Stimulated activated naive B cell treated with anti-CD40 and anti-IgM and Interleukin-4, amounts not matched to agents 10 μg/mL and 1 μg/mL and 100 μg/mL, for 72 hours (primary cell): Measurements from ENCODE around the gene TBL1X.

Experiments used
- ATAC-seq, 2 donors: fragments of 150-1000 bp; cut with Tn5 transposase; replicated peaks; 2 replicates each; pipeline ENCODE4 v1.10.0; 2021; ENCODE audit warnings: moderate library complexity in 1 of 2
- DNase-seq: peaks from one replicate; pipeline ENCODE4 v3.0.0; 2021
- H3K27ac Mint-ChIP-seq: one replicate; pipeline ENCODE4 v1.8.0; 2022; ENCODE audit warnings: mild to moderate bottlenecking, mixed read lengths
- H3K27me3 Mint-ChIP-seq, 2 donors: one replicate each; pipeline ENCODE4 v1.8.0; 2022; ENCODE audit warnings: mixed read lengths in 2 of 2
- H3K36me3 Mint-ChIP-seq, 2 donors: one replicate each; pipeline ENCODE4 v1.8.0; 2022; ENCODE audit warnings: mixed read lengths in 2 of 2, mild to moderate bottlenecking in 1 of 2
- H3K4me1 Mint-ChIP-seq, 2 donors: one replicate each; pipeline ENCODE4 v1.8.0; 2022; ENCODE audit warnings: mixed read lengths in 2 of 2, mild to moderate bottlenecking in 1 of 2
- H3K4me3 Mint-ChIP-seq, 2 donors: one replicate each; pipeline ENCODE4 v1.8.0; 2022; ENCODE audit warnings: mild to moderate bottlenecking in 2 of 2, mixed read lengths in 2 of 2, moderate library complexity in 1 of 2
- H3K9me3 Mint-ChIP-seq, 2 donors: one replicate each; pipeline ENCODE4 v1.8.0; 2022; ENCODE audit warnings: mixed read lengths in 2 of 2, mild to moderate bottlenecking in 1 of 2

Gene TBL1X

DNA sequence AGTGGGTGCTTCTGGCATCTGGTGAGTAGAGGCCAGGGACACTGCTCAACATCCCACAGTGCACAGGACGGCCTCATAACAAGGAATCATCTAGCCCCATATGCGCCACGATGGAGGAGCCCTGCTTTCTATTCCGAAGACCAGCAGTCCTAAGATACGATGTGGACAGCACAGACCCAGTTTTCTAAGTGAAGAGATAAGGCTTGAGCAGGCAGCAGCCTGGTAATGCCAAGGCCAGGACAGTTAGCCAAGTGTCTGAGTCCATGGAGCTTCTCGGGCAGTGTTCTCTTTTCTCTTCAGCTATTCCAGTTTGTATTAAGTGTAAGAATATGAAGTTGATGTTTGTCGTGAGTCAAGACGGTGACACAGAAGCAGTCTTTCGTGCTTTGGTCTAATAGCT, 112.7 kb downstream of the TBL1X start:
- H3K36me3 Mint-ChIP-seq = peaks cover 9 to 14% of the 10 kb centered on the region in 2 donors
- no peaks in the 10 kb centered on the region for H3K9me3 Mint-ChIP-seq
- DNase-seq (no peak), ATAC-seq (no peak)
- no peak overlapping the region for H3K4me3 Mint-ChIP-seq
- H3K27me3 Mint-ChIP-seq = no peaks in the 10 kb centered on the region
- peaks cover 20 to 22% of the 10 kb centered on the region in 2 donors for H3K4me1 Mint-ChIP-seq
- no peak overlapping the region for H3K27ac Mint-ChIP-seq

DNA sequence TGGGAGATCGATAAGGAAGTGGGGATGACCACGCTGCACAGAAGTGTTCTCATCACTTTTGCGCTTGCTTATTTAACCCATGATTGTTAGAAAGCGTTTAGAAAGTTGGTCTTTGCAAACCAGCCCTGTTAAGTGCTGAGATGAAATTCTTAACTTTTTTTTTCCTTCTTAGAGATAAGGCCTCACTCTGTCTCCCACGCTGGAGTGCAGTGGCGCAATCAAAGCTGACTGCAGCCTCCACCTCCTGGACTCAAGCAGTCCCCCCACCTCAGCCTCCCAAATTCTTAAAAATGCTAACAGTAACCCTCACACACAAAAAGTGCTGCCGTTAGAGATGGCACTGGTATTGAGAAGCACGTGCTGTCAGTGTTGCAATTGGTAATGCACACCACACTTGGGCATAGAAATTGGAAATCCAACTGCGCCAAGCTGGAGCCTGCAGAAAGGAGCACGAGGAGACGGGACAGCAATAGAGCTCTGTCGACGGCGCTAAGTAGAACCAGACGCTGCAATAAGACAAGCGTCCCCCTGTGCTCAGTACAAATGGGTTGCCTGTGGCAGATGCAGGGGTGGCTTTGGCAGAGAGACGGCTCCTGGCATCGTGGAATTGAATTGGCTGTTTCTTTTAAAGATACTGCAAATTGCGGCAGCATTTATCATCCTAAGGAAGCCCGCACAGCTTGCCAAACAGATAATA, 113.4 kb downstream of the TBL1X start:
- no peak for DNase-seq
- H3K9me3 Mint-ChIP-seq = no peaks in the 10 kb centered on the region
- H3K27ac Mint-ChIP-seq = peak overlapping the region; percentile 31
- peaks cover 9 to 14% of the 10 kb centered on the region in 2 donors for H3K36me3 Mint-ChIP-seq
- H3K4me3 Mint-ChIP-seq = no peak overlapping the region
- no peaks in the 10 kb centered on the region for H3K27me3 Mint-ChIP-seq
- peaks cover 18 to 19% of the 10 kb centered on the region in 2 donors for H3K4me1 Mint-ChIP-seq
- no peak for ATAC-seq

DNA sequence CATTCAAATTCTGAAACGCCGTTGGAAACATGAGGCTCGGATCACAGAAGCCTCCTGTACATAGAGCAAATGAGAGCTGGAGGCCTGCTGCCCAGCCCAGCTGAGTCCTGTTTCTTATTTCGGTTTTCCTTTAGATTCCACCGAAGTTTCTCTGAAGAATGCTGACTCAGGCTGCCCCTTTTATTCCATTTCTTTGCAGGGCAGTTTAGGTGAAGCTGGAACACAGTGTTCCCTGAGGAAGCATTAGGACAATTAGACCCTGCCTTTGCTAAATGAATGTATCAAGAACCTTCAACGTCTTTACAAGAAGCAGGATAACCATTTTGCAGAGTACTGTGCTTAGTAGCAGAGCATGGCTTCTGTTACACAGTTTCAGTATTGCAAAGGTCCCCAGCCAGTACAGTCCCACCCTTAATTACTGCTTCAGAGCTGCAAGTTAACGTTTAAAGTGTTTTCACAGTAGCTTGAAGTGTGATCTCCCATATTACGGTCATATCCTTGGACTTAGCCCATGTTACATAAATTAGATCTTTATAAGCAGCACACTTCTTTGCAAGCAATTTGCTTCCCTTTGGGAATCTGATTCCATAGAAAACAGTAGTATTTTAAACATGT, 117.0 kb downstream of the TBL1X start:
- H3K4me1 Mint-ChIP-seq = peaks cover 15 to 33% of the 10 kb centered on the region in 2 donors
- DNase-seq = no peak
- no peak for ATAC-seq
- no peaks in the 10 kb centered on the region for H3K27me3 Mint-ChIP-seq
- peaks cover 0 to 3% of the 10 kb centered on the region in 2 donors for H3K36me3 Mint-ChIP-seq
- H3K4me3 Mint-ChIP-seq = no peak overlapping the region
- H3K9me3 Mint-ChIP-seq = no peaks in the 10 kb centered on the region
- H3K27ac Mint-ChIP-seq = no peak overlapping the region

DNA sequence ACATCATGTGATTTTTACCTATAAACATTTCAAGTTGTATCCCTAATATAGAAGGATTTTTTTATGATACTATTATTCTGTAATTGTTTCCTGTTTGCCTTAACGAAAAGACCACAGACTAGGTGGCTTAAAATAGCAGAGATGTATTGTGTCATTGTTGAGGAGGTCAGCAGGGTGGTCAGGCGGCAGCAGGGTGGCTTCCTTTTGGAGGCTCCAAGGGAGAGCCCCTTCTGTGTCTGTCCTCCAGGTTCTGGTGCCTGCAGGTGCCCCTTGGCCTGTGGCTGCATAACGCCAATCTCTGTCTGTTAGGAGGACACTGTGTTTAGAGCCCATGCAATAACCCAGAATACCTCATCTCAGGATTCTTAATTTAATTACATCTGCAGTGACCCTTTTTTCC, 118.1 kb downstream of the TBL1X start:
- no peak for ATAC-seq
- H3K36me3 Mint-ChIP-seq = peaks cover 0 to 3% of the 10 kb centered on the region in 2 donors
- peaks cover 13 to 40% of the 10 kb centered on the region in 2 donors for H3K4me1 Mint-ChIP-seq
- no peak overlapping the region for H3K4me3 Mint-ChIP-seq
- H3K27ac Mint-ChIP-seq = no peak overlapping the region
- no peaks in the 10 kb centered on the region for H3K27me3 Mint-ChIP-seq
- DNase-seq = no peak
- H3K9me3 Mint-ChIP-seq = no peaks in the 10 kb centered on the region

DNA sequence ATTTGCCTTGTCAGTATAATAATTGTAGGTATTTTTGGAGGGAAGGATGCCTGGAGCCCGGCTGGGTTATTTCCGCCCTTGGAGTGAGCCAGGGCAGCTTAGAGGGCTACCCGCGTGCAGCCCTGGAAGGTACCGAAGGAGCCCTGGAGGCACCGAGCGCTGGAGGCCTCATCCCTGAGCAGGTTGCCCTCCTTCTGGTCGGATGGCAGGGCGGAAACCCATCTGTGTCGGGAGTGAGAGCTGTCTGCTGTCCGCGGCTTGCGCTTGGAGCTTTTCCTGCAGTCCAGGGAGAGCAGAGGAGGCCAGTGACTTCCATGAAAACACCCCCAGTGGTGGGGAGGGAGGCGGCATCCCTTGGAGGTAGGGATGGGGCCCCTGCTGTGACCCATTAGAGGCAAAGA, 122.1 kb downstream of the TBL1X start:
- peaks cover 2 to 6% of the 10 kb centered on the region in 2 donors for H3K9me3 Mint-ChIP-seq
- no peak overlapping the region for H3K27ac Mint-ChIP-seq

DNA sequence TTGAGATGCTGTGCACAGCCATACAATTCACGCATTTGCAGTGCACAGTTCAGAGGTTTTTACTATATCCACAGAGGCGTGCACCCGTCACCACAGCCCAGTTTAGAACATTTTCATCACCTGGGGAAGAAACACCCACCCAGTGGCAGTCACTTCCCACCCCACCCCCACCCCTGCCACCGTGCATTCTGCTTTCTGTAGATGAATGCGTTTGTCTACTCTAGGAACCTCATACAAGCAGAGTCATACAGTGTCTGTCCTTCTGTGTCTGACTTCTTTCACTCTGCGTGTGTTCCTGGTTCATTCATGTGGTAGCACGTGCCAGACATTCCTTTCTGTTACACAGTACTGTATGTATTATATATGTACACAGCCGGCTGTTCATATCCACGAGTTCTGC, 122.8 kb downstream of the TBL1X start:
- Mint-ChIP-seq H3K36me3 (peaks cover 16 to 19% of the 10 kb centered on the region in 2 donors), H3K27me3 (no peaks in the 10 kb centered on the region), H3K27ac (no peak overlapping the region), H3K9me3 (peaks cover 6 to 11% of the 10 kb centered on the region in 2 donors), H3K4me3 (no peak overlapping the region), H3K4me1 (peaks cover 3 to 37% of the 10 kb centered on the region in 2 donors)
- peak; percentile 57 to 73 for ATAC-seq
- no peak for DNase-seq

More for the DNA sequence above, 122.1 kb downstream of the TBL1X start:
- Mint-ChIP-seq H3K27me3 (no peaks in the 10 kb centered on the region), H3K4me1 (peaks cover 4 to 31% of the 10 kb centered on the region in 2 donors), H3K36me3 (peaks cover 11 to 13% of the 10 kb centered on the region in 2 donors), H3K4me3 (no peak overlapping the region)
- ATAC-seq (no peak), DNase-seq (no peak)

DNA sequence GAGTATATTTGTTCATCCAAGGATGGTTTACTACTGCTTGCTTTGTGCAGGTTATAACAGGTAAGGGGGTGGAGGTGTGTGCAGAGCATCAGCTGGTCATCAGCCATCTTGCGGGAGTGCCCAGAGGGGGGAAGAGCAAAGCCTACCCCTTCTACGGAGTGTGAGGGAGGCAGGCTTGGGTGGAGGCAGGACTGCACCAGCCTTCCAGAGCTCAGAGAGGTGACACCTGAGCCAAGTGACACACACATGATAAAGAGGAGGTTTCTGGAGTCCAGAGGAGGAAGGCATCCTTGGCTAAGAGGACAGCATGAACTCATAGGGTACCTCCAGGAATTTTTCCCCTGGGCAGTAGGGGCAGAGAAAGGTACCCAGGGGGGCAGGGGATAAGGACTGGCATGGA, 126.6 kb downstream of the TBL1X start:
- Mint-ChIP-seq H3K4me3 (no peak overlapping the region), H3K27ac (peak overlapping the region; percentile 21), H3K36me3 (peaks cover 17 to 21% of the 10 kb centered on the region in 2 donors), H3K27me3 (no peaks in the 10 kb centered on the region), H3K9me3 (peaks cover 8 to 15% of the 10 kb centered on the region in 2 donors), H3K4me1 (peaks cover 9 to 29% of the 10 kb centered on the region in 2 donors)
- DNase-seq (no peak), ATAC-seq (no peak)

DNA sequence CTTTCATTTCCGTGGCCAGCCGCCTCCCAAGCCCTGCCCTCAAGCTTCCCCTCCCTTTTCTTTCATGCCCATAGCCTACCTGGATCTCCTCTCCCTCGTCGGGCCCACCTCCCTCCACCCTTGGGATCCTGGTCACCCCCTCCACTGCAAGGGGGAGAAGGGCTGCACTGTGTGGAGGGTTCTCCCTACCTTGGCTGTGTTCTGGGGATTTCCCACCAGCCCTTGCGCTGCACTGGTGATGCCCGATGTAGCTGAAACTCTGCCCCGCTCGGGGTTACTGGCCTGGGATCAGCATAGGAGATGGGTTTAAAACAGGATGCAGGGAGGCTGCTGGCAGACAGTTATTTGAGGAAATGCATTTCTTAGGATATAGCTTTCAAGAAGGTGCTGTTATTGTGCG, 128.9 kb downstream of the TBL1X start:
- no peaks in the 10 kb centered on the region for H3K27me3 Mint-ChIP-seq
- DNase-seq = no peak
- no peak overlapping the region for H3K27ac Mint-ChIP-seq
- H3K36me3 Mint-ChIP-seq = peaks cover 17 to 21% of the 10 kb centered on the region in 2 donors
- H3K4me3 Mint-ChIP-seq = peak overlapping the region in 1 of 2 donors; percentile 15
- H3K4me1 Mint-ChIP-seq = peaks cover 12 to 23% of the 10 kb centered on the region in 2 donors
- ATAC-seq = peak in 1 of 2 donors; percentile 36
- H3K9me3 Mint-ChIP-seq = peaks cover 8 to 15% of the 10 kb centered on the region in 2 donors

DNA sequence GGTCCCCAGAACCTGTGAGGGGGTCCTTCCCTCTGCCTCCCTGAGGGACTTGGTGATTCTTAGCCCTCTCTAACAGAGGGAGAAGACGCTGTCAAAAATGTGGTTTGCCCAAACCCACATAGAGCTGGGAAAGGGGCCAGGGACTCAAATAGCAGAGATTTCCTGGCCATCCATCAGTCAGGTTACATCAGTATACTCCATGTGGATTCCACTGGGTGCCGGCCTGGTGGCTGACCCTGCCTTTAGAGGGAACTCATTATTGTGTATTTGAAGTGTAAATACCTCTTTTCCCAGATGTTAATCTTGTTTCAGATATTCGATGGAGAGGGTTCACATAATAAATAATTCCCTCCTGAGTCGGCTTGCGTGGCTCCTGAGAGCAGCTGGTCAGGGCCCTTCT, 130.3 kb downstream of the TBL1X start:
- DNase-seq (no peak), ATAC-seq (no peak)
- Mint-ChIP-seq H3K4me1 (peaks cover 12 to 23% of the 10 kb centered on the region in 2 donors), H3K27ac (no peak overlapping the region), H3K9me3 (peaks cover 8 to 15% of the 10 kb centered on the region in 2 donors), H3K4me3 (no peak overlapping the region), H3K27me3 (no peaks in the 10 kb centered on the region), H3K36me3 (peaks cover 15 to 21% of the 10 kb centered on the region in 2 donors)

DNA sequence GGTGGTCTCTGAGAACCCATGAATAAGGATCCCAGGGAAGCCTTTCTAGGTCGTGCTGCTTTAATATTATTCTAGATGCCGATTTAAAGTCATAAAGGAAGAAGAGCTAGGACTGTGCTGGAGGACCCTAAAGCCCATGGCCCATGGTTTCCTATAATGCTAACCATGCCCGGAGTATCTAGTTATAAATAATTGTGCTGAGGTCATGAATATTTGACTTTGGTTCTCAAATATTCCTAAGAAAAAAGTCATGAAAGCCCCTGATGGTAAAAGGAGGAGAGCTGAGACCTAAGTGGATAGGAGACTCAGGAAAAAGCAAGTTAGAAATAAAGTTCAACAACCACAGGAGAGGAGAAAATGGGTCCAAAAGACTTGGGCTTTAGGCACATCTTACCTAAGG, 132.0 kb downstream of the TBL1X start:
- Mint-ChIP-seq H3K27me3 (no peaks in the 10 kb centered on the region), H3K4me3 (no peak overlapping the region), H3K27ac (no peak overlapping the region), H3K36me3 (peaks cover 8 to 9% of the 10 kb centered on the region in 2 donors), H3K9me3 (peaks cover 7 to 10% of the 10 kb centered on the region in 2 donors), H3K4me1 (peaks cover 12 to 24% of the 10 kb centered on the region in 2 donors)
- DNase-seq = no peak
- ATAC-seq = no peak

DNA sequence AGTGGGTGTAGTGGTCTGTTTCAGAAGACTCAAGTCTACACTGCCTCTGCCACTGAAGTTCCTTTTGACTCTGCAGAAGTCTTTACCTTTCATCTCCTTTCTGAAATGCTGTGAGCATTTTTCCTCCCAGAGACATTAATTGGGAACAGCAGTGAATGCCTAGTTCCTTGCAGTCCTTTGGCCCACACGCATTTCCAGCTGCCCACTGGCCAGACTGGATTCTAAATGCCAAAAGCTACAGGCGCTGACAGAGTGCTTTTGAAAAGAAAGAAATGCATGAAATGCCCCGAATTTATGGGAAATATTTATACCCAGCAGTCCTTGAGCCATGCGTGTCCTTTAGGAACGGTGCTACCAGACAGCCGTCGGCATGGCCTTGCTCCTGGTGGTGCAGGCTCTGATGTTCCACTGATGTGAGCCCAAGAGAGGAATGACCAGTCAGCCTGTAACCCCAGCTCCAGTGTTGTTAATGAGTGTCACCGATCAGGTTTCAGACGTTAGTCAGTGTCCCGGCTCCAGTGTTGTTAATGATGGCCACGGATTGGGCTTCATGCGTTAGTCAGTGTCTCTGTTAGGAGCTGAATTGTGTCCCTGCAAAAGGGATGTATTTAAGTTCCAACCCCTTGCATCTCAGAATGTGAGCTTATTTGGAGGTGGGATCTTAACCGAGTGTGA, 132.6 kb downstream of the TBL1X start:
- no peak overlapping the region for H3K4me3 Mint-ChIP-seq
- ATAC-seq (no peak), DNase-seq (no peak)
- no peaks in the 10 kb centered on the region for H3K27me3 Mint-ChIP-seq
- no peak overlapping the region for H3K27ac Mint-ChIP-seq
- peaks cover 4 to 5% of the 10 kb centered on the region in 2 donors for H3K9me3 Mint-ChIP-seq
- peaks cover 14 to 25% of the 10 kb centered on the region in 2 donors for H3K4me1 Mint-ChIP-seq
- H3K36me3 Mint-ChIP-seq = peaks cover 3 to 4% of the 10 kb centered on the region in 2 donors

DNA sequence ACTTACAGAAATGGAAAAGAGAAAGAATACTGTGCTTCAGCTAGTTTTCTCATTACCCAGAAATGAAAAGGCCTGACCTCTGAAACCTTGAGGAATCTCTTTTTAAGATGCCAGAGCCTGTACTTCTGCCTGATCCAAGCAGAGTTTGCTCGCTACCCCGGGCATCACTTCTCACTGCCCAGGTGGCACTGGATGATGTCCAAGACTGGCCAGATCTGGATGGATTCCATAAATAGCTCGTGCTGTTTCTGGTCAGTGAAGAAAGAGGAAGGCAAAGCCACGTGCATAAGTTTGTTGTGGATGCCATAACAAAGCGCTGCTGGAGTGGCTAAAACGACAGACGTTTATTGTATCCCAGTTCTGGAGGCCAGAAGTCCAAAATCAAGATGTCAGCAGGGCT, 133.5 kb downstream of the TBL1X start:
- H3K27ac Mint-ChIP-seq = no peak overlapping the region
- ATAC-seq (no peak), DNase-seq (no peak)
- H3K4me3 Mint-ChIP-seq = no peak overlapping the region
- H3K4me1 Mint-ChIP-seq = peaks cover 15 to 20% of the 10 kb centered on the region in 2 donors
- H3K27me3 Mint-ChIP-seq = no peaks in the 10 kb centered on the region
- H3K9me3 Mint-ChIP-seq = no peaks in the 10 kb centered on the region
- H3K36me3 Mint-ChIP-seq = peaks cover 0 to 2% of the 10 kb centered on the region in 2 donors

DNA sequence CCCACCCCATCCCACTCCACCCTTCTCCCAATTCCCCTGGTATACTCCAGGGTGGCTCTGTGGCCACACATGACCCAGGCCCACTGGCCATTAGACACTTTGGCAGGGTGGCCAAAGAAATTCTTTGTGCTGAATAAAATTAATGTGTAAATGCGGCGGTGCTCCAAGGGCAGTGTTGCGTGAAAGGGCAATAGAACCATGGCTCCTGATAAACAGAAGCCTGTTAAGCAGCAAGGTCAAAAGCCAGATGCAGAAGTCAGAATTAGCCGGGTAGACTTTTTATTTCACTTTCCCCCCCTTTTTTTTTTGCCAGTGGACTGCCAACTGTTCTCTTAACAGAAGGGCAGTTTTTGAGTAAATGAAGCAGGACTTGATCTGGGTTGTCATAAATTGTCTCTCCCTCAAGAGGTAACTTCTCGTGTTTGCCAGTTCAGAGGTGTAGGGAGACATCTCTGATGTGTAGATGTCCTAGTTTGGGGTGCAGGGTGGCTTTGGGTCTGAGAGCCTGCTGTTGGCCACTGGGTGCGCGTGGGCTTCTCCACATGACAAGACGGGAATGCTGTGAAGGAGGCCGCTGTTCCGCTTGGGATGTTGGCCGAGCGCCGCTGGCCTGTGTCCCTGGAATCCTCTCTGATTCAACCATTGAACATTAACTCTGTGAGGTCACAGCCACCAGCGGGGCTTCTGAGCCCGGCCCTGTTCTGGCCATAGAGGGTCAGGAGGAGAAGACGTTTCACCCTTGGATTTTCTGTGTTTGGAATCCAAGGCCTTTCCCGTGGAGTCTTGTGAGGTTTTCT, 139.5 kb downstream of the TBL1X start:
- peaks cover 8 to 21% of the 10 kb centered on the region in 2 donors for H3K4me1 Mint-ChIP-seq
- no peak overlapping the region for H3K4me3 Mint-ChIP-seq
- peaks cover 3 to 7% of the 10 kb centered on the region in 2 donors for H3K36me3 Mint-ChIP-seq
- H3K27ac Mint-ChIP-seq = no peak overlapping the region
- no peaks in the 10 kb centered on the region for H3K27me3 Mint-ChIP-seq
- H3K9me3 Mint-ChIP-seq = no peaks in the 10 kb centered on the region
- no peak for DNase-seq
- no peak for ATAC-seq

DNA sequence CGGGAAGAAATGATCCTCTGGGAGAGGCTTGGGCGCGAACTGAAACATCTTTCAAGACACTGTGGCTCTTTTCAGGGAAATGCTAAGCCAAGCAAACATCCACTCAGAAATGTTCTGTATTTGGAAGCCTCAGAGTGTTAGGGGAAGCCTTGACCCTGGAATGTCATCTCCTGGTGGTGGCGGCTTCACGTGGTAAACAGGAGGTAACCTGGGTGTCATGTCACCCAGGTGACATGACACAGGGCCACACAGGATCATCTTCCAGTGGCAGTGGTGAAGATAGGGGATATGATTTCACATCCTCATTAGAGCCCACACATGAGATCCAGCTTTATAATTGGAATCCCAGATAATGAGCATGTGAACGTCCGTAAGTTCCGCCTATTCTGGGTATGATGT, 140.0 kb downstream of the TBL1X start:
- peaks cover 3 to 7% of the 10 kb centered on the region in 2 donors for H3K36me3 Mint-ChIP-seq
- no peak for ATAC-seq
- H3K9me3 Mint-ChIP-seq = no peaks in the 10 kb centered on the region
- no peak for DNase-seq
- H3K4me1 Mint-ChIP-seq = peaks cover 9 to 27% of the 10 kb centered on the region in 2 donors
- H3K27me3 Mint-ChIP-seq = no peaks in the 10 kb centered on the region
- H3K4me3 Mint-ChIP-seq = no peak overlapping the region
- no peak overlapping the region for H3K27ac Mint-ChIP-seq
